Fibroblast of lung (primary cell): ENCODE results near the gene NCKAP5.

ENCODE experiments used
- EZH2 ChIP-seq: IDR thresholded peaks from 2 replicates; pipeline ENCODE4 v1.5.1; 2012; ENCODE audit warnings: low read length, control low read depth, mild to moderate bottlenecking; ENCODE audit errors: missing control alignments
- TF ChIP-seq, protein P1 (sequence below), 2 donors: IDR thresholded peaks in 1 of 2; conservative IDR thresholded peaks in 1 of 2; 1 replicate in 1 of 2; 2 replicates in 1 of 2; pipeline ENCODE4 v1.5.1; 2011 to 2012; ENCODE audit warnings: low read length in 2 of 2, control low read depth in 1 of 2, inconsistent platforms in 1 of 2, low read depth in 1 of 2, mild to moderate bottlenecking in 1 of 2

DNA sequence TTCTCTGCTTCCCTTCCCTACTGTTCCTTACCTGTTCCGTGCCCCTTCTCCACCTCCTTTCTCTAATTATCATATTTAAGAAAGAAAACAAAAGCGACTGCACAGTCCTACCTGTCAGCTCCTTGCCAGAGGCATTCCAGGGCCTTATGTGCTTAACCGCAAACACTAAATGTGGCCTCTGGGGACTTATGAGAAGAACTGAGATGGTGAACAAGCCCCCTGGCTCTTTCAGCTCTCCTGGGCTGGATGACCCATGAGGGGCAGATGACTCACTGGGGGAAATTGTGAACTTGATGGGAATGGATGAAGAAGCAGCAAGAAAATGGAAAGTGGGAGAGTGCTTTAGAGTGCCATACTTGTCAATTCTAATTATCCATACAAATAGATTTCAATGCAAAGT, 792.0 kb downstream of the NCKAP5 start:
- TF ChIP-seq, protein P1, sequence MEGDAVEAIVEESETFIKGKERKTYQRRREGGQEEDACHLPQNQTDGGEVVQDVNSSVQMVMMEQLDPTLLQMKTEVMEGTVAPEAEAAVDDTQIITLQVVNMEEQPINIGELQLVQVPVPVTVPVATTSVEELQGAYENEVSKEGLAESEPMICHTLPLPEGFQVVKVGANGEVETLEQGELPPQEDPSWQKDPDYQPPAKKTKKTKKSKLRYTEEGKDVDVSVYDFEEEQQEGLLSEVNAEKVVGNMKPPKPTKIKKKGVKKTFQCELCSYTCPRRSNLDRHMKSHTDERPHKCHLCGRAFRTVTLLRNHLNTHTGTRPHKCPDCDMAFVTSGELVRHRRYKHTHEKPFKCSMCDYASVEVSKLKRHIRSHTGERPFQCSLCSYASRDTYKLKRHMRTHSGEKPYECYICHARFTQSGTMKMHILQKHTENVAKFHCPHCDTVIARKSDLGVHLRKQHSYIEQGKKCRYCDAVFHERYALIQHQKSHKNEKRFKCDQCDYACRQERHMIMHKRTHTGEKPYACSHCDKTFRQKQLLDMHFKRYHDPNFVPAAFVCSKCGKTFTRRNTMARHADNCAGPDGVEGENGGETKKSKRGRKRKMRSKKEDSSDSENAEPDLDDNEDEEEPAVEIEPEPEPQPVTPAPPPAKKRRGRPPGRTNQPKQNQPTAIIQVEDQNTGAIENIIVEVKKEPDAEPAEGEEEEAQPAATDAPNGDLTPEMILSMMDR (conservative IDR thresholded peaks at IDR 0.05 in 1 of 2, IDR thresholded peaks at IDR 0.05 in 1 of 2; ENCODE audit: low read depth in 1 of 2, low read length in 2 of 2), result no peak
- TF ChIP-seq EZH2, result no peak
